Measurements from ENCODE around the gene COPZ2. TPM values are rescaled to one million over a fixed set of nuclear protein-coding genes. Genes with fewer than 3 reads are reported as not detected.

Gene COPZ2
- total and polyA plus RNA-seq, 9 of the 15 experiments (the other 6 are each of a cell fraction or from before 2014, with no cell fraction given): 0.22 to 0.49 TPM; not detected in 7

DNA sequence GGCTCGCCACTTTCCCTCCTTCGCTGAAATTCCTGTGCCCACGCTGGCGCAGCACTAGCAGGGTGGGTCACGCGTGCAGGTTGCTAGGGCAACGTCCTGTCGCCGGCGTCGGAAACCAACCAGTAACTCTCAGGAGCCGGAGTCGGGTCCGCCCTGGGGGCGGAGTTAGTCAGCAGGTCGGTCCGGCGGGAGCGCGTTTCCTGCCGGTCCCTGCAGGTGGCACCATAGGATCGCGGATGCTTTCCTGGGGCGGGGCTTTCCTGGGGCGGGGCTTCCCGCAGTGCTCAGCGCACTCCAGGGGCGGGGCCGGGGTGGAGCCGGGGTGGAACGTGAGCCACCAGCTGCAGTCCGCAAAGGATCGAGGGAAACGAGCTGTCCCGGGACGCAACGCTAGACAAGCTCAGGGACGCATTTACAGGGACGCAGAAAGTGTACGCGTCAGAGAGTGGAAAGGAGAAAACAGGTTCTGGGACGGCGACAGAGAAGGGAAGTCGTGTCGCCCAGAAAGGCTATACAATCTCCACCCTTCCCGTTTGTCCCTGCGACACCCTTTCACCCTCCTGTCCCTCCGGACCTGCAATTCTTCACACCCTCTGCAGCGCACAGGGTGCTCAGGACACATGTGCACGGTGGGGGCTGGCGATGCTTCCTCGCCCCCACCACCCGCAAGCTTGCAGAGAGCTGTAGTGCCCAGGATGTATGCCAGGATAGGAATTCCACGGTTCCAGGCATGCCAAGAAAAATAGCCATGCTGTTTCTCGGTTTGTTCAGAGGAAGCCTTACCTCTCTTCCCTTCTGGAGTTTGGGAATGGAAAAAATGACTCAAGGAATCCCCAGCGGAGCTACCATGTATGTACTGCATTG, 12.3 kb downstream of the COPZ2 start (continued):
- TF ChIP-seq, protein P1, sequence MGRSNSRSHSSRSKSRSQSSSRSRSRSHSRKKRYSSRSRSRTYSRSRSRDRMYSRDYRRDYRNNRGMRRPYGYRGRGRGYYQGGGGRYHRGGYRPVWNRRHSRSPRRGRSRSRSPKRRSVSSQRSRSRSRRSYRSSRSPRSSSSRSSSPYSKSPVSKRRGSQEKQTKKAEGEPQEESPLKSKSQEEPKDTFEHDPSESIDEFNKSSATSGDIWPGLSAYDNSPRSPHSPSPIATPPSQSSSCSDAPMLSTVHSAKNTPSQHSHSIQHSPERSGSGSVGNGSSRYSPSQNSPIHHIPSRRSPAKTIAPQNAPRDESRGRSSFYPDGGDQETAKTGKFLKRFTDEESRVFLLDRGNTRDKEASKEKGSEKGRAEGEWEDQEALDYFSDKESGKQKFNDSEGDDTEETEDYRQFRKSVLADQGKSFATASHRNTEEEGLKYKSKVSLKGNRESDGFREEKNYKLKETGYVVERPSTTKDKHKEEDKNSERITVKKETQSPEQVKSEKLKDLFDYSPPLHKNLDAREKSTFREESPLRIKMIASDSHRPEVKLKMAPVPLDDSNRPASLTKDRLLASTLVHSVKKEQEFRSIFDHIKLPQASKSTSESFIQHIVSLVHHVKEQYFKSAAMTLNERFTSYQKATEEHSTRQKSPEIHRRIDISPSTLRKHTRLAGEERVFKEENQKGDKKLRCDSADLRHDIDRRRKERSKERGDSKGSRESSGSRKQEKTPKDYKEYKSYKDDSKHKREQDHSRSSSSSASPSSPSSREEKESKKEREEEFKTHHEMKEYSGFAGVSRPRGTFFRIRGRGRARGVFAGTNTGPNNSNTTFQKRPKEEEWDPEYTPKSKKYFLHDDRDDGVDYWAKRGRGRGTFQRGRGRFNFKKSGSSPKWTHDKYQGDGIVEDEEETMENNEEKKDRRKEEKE (IDR thresholded peaks at IDR 0.05; ENCODE audit: borderline replicate concordance in 1 of 2, control insufficient read depth in 1 of 2, low read depth in 2 of 2, low read length in 1 of 2): no peak
- TF ChIP-seq L3MBTL2 (IDR thresholded peaks at IDR 0.05): peak; percentile 93
- TF ChIP-seq BRCA1 (IDR thresholded peaks at IDR 0.05): no peak
- TF ChIP-seq BRCA1 (CRISPR knock-in tag; IDR thresholded peaks at IDR 0.05): peak; percentile 95; the same call in 1 of the 2 replicates
- peak; percentile 98 for TF ChIP-seq RFX1 (IDR thresholded peaks at IDR 0.05)
- TF ChIP-seq, protein P2, sequence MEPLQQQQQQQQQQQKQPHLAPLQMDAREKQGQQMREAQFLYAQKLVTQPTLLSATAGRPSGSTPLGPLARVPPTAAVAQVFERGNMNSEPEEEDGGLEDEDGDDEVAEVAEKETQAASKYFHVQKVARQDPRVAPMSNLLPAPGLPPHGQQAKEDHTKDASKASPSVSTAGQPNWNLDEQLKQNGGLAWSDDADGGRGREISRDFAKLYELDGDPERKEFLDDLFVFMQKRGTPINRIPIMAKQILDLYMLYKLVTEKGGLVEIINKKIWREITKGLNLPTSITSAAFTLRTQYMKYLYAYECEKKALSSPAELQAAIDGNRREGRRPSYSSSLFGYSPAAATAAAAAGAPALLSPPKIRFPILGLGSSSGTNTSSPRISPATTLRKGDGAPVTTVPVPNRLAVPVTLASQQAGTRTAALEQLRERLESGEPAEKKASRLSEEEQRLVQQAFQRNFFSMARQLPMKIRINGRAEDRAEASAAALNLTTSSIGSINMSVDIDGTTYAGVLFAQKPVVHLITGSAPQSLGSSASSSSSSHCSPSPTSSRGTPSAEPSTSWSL (CRISPR knock-in tag; IDR thresholded peaks at IDR 0.05; ENCODE audit: borderline replicate concordance): no peak
- TF ChIP-seq ZNF282 (CRISPR knock-in tag; IDR thresholded peaks at IDR 0.05): no peak
- TF ChIP-seq SRF (CRISPR knock-in tag; IDR thresholded peaks at IDR 0.05): no peak; a peak in 1 of 4 replicates
- TF ChIP-seq, protein P3, sequence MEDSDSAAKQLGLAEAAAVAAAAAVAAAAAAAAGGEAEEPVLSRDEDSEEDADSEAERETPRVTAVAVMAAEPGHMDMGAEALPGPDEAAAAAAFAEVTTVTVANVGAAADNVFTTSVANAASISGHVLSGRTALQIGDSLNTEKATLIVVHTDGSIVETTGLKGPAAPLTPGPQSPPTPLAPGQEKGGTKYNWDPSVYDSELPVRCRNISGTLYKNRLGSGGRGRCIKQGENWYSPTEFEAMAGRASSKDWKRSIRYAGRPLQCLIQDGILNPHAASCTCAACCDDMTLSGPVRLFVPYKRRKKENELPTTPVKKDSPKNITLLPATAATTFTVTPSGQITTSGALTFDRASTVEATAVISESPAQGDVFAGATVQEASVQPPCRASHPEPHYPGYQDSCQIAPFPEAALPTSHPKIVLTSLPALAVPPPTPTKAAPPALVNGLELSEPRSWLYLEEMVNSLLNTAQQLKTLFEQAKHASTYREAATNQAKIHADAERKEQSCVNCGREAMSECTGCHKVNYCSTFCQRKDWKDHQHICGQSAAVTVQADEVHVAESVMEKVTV (CRISPR knock-in tag; IDR thresholded peaks at IDR 0.05): peak; percentile 85
- TF ChIP-seq, protein P4, sequence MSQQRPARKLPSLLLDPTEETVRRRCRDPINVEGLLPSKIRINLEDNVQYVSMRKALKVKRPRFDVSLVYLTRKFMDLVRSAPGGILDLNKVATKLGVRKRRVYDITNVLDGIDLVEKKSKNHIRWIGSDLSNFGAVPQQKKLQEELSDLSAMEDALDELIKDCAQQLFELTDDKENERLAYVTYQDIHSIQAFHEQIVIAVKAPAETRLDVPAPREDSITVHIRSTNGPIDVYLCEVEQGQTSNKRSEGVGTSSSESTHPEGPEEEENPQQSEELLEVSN (IDR thresholded peaks at IDR 0.05; ENCODE audit: borderline replicate concordance in 1 of 2, extremely low read depth in 1 of 2, insufficient read depth in 1 of 2, insufficient read length in 1 of 2, low read depth in 1 of 2, low read length in 1 of 2, poor library complexity in 1 of 2, severe bottlenecking in 1 of 2): peak; percentile 76 to 78
- TF ChIP-seq KDM2B (CRISPR knock-in tag; IDR thresholded peaks at IDR 0.05): peak; percentile 77; the same call in 1 of the 2 replicates
- no peak for TF ChIP-seq MIER1 (IDR thresholded peaks at IDR 0.05; ENCODE audit: low read depth)
- TF ChIP-seq GATAD2A (IDR thresholded peaks at IDR 0.05): no peak
- TF ChIP-seq KLF13 (tag; IDR thresholded peaks at IDR 0.05; ENCODE audit: borderline replicate concordance, low read depth): no peak
- peak; percentile 14; the same call in 1 of the 2 replicates for TF ChIP-seq FOSL1 (tag; conservative IDR thresholded peaks at IDR 0.05)
- TF ChIP-seq RUNX1 (IDR thresholded peaks at IDR 0.05; ENCODE audit: low read depth): no peak

All from K562 (cell line).